ENCODE data around the gene ADRB1. TPM values are rescaled to one million over a fixed set of nuclear protein-coding genes. Genes with fewer than 3 reads are reported as not detected.

Gene ADRB1
- total and polyA plus RNA-seq, 2 experiments from 2014 or later: 0.23 to 0.24 TPM

DNA sequence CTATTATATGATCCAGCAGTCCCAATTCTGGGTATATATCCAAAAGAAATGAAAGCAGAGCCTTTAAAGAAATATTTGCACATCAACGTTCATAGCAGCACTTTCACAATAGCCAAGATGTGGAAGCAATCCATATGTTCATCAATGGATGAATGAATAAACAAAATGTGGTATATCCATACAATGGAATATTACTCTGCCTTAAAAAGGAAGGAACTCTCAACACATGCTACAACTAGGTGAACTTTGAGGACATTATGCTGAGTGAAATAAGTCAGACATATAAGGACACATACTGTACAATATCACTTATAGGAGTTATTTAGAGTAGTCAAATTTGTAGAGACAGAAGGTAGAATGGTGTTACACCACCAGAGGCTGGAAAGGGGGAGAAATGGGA is 28.0 kb upstream of the ADRB1 start:
- Histone ChIP-seq H3K9me2 (ENCODE audit: insufficient read depth) (0 out of 2 replicates have a peak, but pooled peaks cover 4% of the 10 kb centered on the region), H3K27ac (ENCODE audit: low read depth) (no peak overlapping the region), H3K4me1 (ENCODE audit: insufficient read depth) (no peaks in the 10 kb centered on the region), H3K27me3 (ENCODE audit: insufficient read depth) (no peaks in the 10 kb centered on the region), H3K4me2 (no peak overlapping the region), H3K4me3 (no peak overlapping the region), H3K79me2 (replicated peaks; ENCODE audit: insufficient read depth) (no peaks in the 10 kb centered on the region), H3F3A (replicated peaks; ENCODE audit: low read depth) (no peaks in the 10 kb centered on the region), H2AFZ (no peak overlapping the region), H3K36me3 (ENCODE audit: insufficient read depth) (no peaks in the 10 kb centered on the region), H4K20me1 (replicated peaks; ENCODE audit: insufficient read depth) (no peaks in the 10 kb centered on the region)
- Mint-ChIP-seq H3K9me3 (peaks cover 7% of the 10 kb centered on the region; the same call in 1 of the 3 replicates), H3K4me1 (no peaks in the 10 kb centered on the region), H3K4me3 (no peak overlapping the region), H3K27me3 (ENCODE audit: insufficient read depth, low read depth, poor library complexity) (peaks cover 3% of the 10 kb centered on the region), H3K36me3 (ENCODE audit: low read depth) (no peaks in the 10 kb centered on the region), H3K27ac (no peak overlapping the region)
- TF ChIP-seq, protein P1, sequence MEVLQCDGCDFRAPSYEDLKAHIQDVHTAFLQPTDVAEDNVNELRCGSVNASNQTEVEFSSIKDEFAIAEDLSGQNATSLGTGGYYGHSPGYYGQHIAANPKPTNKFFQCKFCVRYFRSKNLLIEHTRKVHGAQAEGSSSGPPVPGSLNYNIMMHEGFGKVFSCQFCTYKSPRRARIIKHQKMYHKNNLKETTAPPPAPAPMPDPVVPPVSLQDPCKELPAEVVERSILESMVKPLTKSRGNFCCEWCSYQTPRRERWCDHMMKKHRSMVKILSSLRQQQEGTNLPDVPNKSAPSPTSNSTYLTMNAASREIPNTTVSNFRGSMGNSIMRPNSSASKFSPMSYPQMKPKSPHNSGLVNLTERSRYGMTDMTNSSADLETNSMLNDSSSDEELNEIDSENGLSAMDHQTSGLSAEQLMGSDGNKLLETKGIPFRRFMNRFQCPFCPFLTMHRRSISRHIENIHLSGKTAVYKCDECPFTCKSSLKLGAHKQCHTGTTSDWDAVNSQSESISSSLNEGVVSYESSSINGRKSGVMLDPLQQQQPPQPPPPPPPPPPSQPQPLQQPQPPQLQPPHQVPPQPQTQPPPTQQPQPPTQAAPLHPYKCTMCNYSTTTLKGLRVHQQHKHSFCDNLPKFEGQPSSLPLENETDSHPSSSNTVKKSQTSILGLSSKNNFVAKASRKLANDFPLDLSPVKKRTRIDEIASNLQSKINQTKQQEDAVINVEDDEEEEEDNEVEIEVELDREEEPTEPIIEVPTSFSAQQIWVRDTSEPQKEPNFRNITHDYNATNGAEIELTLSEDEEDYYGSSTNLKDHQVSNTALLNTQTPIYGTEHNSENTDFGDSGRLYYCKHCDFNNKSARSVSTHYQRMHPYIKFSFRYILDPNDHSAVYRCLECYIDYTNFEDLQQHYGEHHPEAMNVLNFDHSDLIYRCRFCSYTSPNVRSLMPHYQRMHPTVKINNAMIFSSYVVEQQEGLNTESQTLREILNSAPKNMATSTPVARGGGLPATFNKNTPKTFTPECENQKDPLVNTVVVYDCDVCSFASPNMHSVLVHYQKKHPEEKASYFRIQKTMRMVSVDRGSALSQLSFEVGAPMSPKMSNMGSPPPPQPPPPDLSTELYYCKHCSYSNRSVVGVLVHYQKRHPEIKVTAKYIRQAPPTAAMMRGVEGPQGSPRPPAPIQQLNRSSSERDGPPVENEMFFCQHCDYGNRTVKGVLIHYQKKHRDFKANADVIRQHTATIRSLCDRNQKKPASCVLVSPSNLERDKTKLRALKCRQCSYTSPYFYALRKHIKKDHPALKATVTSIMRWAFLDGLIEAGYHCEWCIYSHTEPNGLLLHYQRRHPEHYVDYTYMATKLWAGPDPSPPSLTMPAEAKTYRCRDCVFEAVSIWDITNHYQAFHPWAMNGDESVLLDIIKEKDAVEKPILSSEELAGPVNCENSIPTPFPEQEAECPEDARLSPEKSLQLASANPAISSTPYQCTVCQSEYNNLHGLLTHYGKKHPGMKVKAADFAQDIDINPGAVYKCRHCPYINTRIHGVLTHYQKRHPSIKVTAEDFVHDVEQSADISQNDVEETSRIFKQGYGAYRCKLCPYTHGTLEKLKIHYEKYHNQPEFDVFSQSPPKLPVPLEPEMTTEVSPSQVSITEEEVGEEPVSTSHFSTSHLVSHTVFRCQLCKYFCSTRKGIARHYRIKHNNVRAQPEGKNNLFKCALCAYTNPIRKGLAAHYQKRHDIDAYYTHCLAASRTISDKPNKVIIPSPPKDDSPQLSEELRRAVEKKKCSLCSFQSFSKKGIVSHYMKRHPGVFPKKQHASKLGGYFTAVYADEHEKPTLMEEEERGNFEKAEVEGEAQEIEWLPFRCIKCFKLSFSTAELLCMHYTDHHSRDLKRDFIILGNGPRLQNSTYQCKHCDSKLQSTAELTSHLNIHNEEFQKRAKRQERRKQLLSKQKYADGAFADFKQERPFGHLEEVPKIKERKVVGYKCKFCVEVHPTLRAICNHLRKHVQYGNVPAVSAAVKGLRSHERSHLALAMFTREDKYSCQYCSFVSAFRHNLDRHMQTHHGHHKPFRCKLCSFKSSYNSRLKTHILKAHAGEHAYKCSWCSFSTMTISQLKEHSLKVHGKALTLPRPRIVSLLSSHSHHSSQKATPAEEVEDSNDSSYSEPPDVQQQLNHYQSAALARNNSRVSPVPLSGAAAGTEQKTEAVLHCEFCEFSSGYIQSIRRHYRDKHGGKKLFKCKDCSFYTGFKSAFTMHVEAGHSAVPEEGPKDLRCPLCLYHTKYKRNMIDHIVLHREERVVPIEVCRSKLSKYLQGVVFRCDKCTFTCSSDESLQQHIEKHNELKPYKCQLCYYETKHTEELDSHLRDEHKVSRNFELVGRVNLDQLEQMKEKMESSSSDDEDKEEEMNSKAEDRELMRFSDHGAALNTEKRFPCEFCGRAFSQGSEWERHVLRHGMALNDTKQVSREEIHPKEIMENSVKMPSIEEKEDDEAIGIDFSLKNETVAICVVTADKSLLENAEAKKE (CRISPR knock-in tag; IDR thresholded peaks at IDR 0.05): no peak
- TF ChIP-seq EZH2 (IDR thresholded peaks at IDR 0.05; ENCODE audit: low read depth, unreplicated experiment) (no peak), CREB1 (CRISPR knock-in tag; IDR thresholded peaks at IDR 0.05; ENCODE audit: low read depth) (no peak), NANOG (IDR thresholded peaks at IDR 0.05; ENCODE audit: borderline replicate concordance) (no peak), ZNF114 (CRISPR knock-in tag; IDR thresholded peaks at IDR 0.05) (no peak), JUNB (IDR thresholded peaks at IDR 0.05; ENCODE audit: unreplicated experiment) (no peak), EZH2phosphoT487 (IDR thresholded peaks at IDR 0.05; ENCODE audit: unreplicated experiment) (no peak)
- TF ChIP-seq, protein P2, sequence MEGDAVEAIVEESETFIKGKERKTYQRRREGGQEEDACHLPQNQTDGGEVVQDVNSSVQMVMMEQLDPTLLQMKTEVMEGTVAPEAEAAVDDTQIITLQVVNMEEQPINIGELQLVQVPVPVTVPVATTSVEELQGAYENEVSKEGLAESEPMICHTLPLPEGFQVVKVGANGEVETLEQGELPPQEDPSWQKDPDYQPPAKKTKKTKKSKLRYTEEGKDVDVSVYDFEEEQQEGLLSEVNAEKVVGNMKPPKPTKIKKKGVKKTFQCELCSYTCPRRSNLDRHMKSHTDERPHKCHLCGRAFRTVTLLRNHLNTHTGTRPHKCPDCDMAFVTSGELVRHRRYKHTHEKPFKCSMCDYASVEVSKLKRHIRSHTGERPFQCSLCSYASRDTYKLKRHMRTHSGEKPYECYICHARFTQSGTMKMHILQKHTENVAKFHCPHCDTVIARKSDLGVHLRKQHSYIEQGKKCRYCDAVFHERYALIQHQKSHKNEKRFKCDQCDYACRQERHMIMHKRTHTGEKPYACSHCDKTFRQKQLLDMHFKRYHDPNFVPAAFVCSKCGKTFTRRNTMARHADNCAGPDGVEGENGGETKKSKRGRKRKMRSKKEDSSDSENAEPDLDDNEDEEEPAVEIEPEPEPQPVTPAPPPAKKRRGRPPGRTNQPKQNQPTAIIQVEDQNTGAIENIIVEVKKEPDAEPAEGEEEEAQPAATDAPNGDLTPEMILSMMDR (conservative IDR thresholded peaks at IDR 0.05; ENCODE audit: low read depth in 2 of 2): no peak
- TF ChIP-seq, protein P3, sequence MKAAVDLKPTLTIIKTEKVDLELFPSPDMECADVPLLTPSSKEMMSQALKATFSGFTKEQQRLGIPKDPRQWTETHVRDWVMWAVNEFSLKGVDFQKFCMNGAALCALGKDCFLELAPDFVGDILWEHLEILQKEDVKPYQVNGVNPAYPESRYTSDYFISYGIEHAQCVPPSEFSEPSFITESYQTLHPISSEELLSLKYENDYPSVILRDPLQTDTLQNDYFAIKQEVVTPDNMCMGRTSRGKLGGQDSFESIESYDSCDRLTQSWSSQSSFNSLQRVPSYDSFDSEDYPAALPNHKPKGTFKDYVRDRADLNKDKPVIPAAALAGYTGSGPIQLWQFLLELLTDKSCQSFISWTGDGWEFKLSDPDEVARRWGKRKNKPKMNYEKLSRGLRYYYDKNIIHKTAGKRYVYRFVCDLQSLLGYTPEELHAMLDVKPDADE (IDR thresholded peaks at IDR 0.05): no peak
- TF ChIP-seq, protein P4, sequence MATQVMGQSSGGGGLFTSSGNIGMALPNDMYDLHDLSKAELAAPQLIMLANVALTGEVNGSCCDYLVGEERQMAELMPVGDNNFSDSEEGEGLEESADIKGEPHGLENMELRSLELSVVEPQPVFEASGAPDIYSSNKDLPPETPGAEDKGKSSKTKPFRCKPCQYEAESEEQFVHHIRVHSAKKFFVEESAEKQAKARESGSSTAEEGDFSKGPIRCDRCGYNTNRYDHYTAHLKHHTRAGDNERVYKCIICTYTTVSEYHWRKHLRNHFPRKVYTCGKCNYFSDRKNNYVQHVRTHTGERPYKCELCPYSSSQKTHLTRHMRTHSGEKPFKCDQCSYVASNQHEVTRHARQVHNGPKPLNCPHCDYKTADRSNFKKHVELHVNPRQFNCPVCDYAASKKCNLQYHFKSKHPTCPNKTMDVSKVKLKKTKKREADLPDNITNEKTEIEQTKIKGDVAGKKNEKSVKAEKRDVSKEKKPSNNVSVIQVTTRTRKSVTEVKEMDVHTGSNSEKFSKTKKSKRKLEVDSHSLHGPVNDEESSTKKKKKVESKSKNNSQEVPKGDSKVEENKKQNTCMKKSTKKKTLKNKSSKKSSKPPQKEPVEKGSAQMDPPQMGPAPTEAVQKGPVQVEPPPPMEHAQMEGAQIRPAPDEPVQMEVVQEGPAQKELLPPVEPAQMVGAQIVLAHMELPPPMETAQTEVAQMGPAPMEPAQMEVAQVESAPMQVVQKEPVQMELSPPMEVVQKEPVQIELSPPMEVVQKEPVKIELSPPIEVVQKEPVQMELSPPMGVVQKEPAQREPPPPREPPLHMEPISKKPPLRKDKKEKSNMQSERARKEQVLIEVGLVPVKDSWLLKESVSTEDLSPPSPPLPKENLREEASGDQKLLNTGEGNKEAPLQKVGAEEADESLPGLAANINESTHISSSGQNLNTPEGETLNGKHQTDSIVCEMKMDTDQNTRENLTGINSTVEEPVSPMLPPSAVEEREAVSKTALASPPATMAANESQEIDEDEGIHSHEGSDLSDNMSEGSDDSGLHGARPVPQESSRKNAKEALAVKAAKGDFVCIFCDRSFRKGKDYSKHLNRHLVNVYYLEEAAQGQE (IDR thresholded peaks at IDR 0.05; ENCODE audit: unreplicated experiment): no peak
- DNase-seq (ENCODE audit: low spot score) (no peak), ATAC-seq (no peak)
